Naive thymus-derived CD8-positive, alpha-beta T cell (primary cell): Measurements from ENCODE around the gene EPS8. TPM values are rescaled to one million over a fixed set of nuclear protein-coding genes. Genes with fewer than 3 reads are reported as not detected.
"Not testable (repeated sequence)": the region's sequence is repeated elsewhere in the genome, so short reads cannot be mapped to it uniquely, and the experiment has no call there.

ENCODE experiments used
- ATAC-seq, 2 donors: fragments of 150-1000 bp; cut with Tn5 transposase in 1 of 2; sonication (Bioruptor Pico), chemical (Tn5 transposase) in 1 of 2; 1 replicate in 1 of 2; 2 replicates in 1 of 2; pipeline ENCODE4 v1.10.0; 2021; ENCODE audit warnings: mild to moderate bottlenecking in 2 of 2, moderate library complexity in 2 of 2
- POLR2A ChIA-PET: fragments of 350-600 bp; sonication (Branson Sonifier 250); formaldehyde crosslinking; loops from one replicate; lab custom pipeline; 2021; ENCODE audit warnings: antibody characterized with exemption; lab: Charles Lee
- DNase-seq, 10 donors: peaks; one replicate each; pipeline versions ENCODE4 v3.0.0 to v3.0.0-alpha.2; 2020 to 2022
- H3K27ac Mint-ChIP-seq, 10 donors: one replicate each; pipeline ENCODE4 v1.8.0; 2020 to 2022; ENCODE audit warnings: mild to moderate bottlenecking in 10 of 10, mixed read lengths in 10 of 10, moderate library complexity in 4 of 10, inconsistent platforms in 1 of 10
- H3K27me3 Mint-ChIP-seq, 5 donors: one replicate each; pipeline ENCODE4 v1.8.0; 2021 to 2022; ENCODE audit warnings: mixed read lengths in 5 of 5
- H3K36me3 Mint-ChIP-seq, 3 donors: one replicate each; pipeline ENCODE4 v1.8.0; 2020 to 2022; ENCODE audit warnings: mixed read lengths in 3 of 3, mild to moderate bottlenecking in 2 of 3, inconsistent platforms in 1 of 3
- H3K4me1 Mint-ChIP-seq, 4 donors: one replicate each; pipeline ENCODE4 v1.8.0; 2021 to 2022; ENCODE audit warnings: mixed read lengths in 4 of 4
- H3K4me3 Mint-ChIP-seq, 10 donors: one replicate each; pipeline ENCODE4 v1.8.0; 2020 to 2022; ENCODE audit warnings: mild to moderate bottlenecking in 10 of 10, mixed read lengths in 10 of 10, moderate library complexity in 6 of 10, inconsistent platforms in 1 of 10
- H3K9me3 Mint-ChIP-seq, 9 donors: one replicate each; pipeline ENCODE4 v1.8.0; 2020 to 2022; ENCODE audit warnings: mixed read lengths in 9 of 9, mild to moderate bottlenecking in 3 of 9, inconsistent platforms in 1 of 9, moderate library complexity in 1 of 9
- polyA plus RNA-seq, 3 donors: library from polyadenylated mRNA; unstranded; fragments of 300-500 nt; fragmentation: Illumina TruSeq; gene quantifications; one replicate each; pipeline ENCODE4 v1.2.3, GENCODE V29; 2021
- total RNA-seq, 8 experiments: library from RNA in 2 of 8; stranded (reverse) in 2 of 8; gene quantifications; one replicate each; pipeline ENCODE4 v1.2.3 and lab custom pipeline; 2021 to 2026

Gene EPS8
- total and polyA plus RNA-seq, 5 experiments from 2014 or later, result 0.81 to 1.6 (median 1.2) TPM

DNA sequence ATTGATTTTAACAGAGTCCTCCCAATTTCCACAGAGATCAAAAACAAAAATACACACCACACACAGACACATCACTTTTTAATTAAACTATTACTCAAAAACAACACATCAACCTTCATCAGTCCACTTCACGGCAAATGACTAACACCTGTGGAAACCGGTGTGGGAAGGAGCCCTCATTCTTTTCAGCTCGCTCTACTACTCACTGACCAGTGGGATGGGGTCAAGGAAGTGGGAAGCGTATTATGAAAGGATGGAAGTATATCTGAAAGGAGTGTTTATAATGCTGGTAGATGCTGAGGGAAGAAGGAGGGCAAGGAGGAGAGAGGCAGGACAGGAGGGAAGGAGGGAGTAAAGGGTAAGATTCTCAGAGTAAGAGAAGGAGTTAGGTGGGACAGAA is 156.5 kb downstream of the EPS8 start:
- Mint-ChIP-seq H3K36me3 (no peaks in the 10 kb centered on the region), H3K4me1 (no peaks in the 10 kb centered on the region), H3K27me3 (peaks cover 0 to 5% (median 0%) of the 10 kb centered on the region in 5 donors), H3K4me3 (no peak overlapping the region), H3K27ac (no peak overlapping the region), H3K9me3 (no peaks in the 10 kb centered on the region)
- ATAC-seq (no peak), DNase-seq (no peak)
- POLR2A ChIA-PET, result no interaction called here

DNA sequence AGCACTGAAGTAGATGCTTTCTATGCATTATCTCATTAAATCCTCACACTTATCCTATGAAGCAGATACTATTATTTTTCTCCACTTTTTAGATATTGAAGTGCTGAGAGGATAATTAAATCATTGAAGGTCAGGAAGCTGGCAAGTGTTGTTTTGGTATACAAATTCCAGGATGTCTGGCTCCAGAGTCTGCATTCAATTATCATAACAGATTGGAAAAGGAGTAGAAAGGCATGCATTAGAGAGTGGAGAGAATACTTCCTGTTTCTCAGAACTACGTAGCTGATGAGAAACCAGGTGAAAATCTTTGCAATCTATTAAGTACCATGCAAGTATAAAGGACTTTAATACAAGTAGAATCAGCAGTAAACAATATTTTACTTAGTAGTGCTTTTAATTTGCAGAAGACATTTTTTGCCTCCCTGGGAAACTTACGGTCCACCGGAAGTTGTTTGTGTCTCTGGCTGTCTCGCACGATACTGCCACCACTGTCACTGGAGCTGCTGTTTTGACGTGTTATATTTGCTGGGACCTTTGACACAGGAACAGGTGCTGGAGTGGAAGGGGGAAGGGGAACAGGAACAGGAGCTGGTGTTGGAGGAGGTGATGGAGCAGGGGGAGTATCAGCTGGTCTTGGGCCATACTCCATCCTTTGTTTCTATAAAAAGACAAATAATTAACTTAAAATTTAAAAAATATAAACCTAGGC is 158.0 kb downstream of the EPS8 start:
- POLR2A ChIA-PET, result no interaction called here
- no peak overlapping the region for H3K27ac Mint-ChIP-seq
- H3K4me1 Mint-ChIP-seq, result no peaks in the 10 kb centered on the region
- ATAC-seq (no peak), DNase-seq (no peak)
- no peak overlapping the region for H3K4me3 Mint-ChIP-seq
- H3K9me3 Mint-ChIP-seq, result no peaks in the 10 kb centered on the region
- peaks cover 0 to 5% (median 0%) of the 10 kb centered on the region in 5 donors for H3K27me3 Mint-ChIP-seq
- no peaks in the 10 kb centered on the region for H3K36me3 Mint-ChIP-seq

DNA sequence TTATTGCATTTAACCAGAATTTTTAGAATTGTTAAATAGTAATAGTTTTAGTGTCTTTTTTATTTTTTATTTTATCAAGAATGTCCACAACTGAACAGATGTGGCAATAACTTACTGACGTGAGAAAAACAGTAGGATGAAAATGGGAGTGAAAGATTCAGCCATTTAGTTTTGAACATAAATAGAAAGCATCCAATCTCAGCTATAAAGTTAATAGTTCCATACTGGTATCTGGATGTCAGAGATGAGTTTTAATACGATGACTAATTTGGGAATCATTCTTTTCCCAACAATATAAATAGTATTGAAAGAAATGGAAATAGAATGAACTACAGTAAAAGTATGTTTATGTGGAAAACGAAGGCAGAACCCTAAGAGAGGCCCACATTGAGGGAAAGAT is 159.4 kb downstream of the EPS8 start:
- Mint-ChIP-seq H3K9me3 (no peaks in the 10 kb centered on the region), H3K27ac (no peak overlapping the region), H3K4me3 (no peak overlapping the region), H3K27me3 (peaks cover 0 to 8% (median 0%) of the 10 kb centered on the region in 5 donors), H3K36me3 (no peaks in the 10 kb centered on the region), H3K4me1 (no peaks in the 10 kb centered on the region)
- ATAC-seq, result no peak
- POLR2A ChIA-PET, result no interaction called here
- DNase-seq, result no peak

DNA sequence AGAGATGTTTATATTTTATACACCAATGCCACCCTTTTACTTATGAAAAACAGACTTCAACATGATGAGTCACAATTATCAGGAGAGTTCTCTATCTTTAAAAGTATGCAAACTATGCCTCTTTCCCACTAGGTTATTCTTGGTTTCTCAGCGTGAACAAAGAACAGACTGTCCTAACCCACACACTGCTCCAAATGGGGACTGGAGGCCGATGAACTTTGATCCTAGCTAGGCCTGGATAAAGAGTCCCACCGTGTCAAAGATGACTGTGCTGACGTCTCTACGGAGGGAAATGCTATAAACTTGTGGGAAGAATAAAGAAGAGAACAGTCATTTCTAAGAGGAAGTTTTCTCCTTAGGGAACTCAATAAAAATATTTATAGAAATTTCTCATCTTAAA is 160.1 kb downstream of the EPS8 start:
- no peaks in the 10 kb centered on the region for H3K36me3 Mint-ChIP-seq
- DNase-seq (no peak), ATAC-seq (no peak)

DNA sequence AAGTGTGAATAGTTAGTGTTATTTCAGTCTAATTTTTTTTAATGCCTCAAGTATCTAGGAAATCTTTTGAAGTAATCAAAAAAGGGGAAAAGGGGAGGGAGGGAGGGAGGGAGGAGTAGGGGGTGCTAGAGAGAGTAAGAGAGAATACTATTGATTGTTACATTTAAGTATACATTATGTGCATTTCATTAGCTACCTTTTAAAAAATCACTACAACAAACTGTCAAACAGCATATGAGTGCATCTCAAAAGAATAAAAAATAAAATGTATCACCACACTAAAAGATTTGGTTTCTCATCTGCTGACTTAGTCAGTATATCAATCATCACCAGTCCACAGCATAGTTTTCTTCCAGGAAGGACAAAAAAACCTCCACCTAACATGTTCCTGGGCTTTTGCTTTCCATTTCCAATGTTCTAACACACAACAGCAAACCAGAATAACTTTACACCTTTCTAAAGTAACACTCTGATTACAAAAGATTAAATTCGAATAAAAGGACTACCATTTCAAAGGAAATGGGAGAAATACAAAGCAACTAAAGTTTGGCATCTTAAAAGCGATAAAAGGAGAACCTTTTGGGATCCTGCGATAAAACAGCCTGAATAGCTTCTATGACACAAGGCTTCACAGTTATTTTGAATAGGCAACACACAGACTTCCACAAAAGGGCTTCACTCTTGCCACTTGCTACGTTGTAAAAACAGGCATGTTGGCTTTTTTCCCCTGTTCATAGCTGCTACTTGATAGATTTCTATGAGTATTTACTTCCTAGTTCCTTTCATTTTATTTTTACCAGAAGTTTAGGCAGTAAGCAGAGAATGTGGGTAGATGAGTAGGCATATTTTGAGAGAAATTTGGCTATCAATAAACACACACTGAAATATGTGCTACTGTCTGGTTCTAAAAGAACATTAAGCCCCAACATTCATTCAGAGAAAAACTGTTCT is 160.9 kb downstream of the EPS8 start:
- Mint-ChIP-seq H3K9me3 (no peaks in the 10 kb centered on the region), H3K4me3 (no peak overlapping the region), H3K27me3 (peaks cover 0 to 7% (median 0%) of the 10 kb centered on the region in 5 donors), H3K4me1 (no peaks in the 10 kb centered on the region), H3K36me3 (no peaks in the 10 kb centered on the region), H3K27ac (no peak overlapping the region)
- ATAC-seq (no peak), DNase-seq (no peak)
- POLR2A ChIA-PET, result no interaction called here

More for the DNA sequence above, 160.1 kb downstream of the EPS8 start:
- H3K4me3 Mint-ChIP-seq, result no peak overlapping the region
- H3K4me1 Mint-ChIP-seq, result no peaks in the 10 kb centered on the region
- H3K27ac Mint-ChIP-seq, result no peak overlapping the region
- H3K27me3 Mint-ChIP-seq, result peaks cover 0 to 11% (median 0%) of the 10 kb centered on the region in 5 donors
- POLR2A ChIA-PET, result no interaction called here
- H3K9me3 Mint-ChIP-seq, result no peaks in the 10 kb centered on the region

DNA sequence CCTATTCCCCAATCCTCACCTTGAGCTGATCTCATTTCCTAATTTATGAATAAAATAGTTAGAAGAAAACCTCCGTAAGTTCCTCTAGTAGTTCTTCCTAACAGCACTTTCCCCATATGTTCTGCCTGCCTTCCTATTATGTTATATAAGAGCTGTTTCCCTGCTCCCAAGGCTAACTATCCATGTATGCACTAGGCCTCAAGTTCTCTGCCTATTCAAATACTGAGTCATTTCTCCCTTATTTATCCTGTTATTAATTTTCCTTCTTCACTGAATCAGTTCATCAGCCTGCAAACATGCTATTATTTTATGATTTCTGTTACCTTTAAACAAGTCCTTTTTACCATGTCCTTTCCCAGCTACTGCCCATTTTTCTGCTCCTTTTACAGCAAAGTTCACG is 164.1 kb downstream of the EPS8 start:
- DNase-seq, result no peak
- Mint-ChIP-seq H3K4me3 (no peak overlapping the region), H3K36me3 (peaks cover 0 to 2% (median 0%) of the 10 kb centered on the region in 3 donors), H3K9me3 (no peaks in the 10 kb centered on the region), H3K27ac (no peak overlapping the region), H3K4me1 (no peaks in the 10 kb centered on the region), H3K27me3 (peaks cover 0 to 7% (median 0%) of the 10 kb centered on the region in 5 donors)
- POLR2A ChIA-PET, result no interaction called here
- ATAC-seq, result no peak

DNA sequence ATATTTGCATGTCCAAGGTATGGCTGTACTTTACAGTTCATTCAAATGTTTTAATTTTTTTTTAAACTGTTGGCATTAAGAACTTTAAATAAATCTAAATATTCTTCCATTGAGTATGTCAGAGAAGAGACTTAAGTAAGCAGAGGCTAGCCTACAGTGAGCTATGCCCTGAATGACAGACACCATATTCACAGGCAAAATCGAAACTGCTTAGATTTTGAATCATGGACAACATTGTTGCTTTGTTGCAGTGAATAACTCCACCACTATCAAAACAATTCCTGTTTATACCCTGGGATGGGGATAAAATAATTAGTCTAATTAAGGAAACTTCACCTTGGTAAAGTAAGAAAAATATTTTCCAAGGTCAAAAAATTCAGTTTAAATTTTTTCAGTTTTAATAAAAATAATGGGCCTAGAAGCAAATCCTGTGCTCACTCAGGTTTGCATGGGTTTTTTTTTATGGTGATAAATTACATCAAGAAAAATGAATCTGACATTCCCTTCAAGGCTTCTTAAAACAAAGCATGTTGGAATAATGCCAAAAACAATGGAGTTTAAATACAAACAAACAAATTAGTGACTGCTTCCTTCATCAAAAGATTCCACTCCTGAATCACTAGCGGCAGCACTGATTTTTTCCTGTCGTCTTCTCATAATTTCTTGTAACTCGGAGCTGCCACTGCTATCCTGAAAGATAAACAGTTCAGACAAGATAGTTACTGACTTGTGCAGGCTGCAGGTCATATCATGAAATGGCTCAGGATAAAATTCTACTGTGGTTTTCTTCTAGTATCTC is 168.2 kb downstream of the EPS8 start:
- Mint-ChIP-seq H3K27me3 (peaks cover 2 to 18% (median 8%) of the 10 kb centered on the region in 5 donors), H3K36me3 (peaks cover 0 to 12% (median 7%) of the 10 kb centered on the region in 3 donors), H3K4me1 (no peaks in the 10 kb centered on the region), H3K4me3 (no peak overlapping the region), H3K27ac (peak overlapping the region in 1 of 10 donors; percentile 7), H3K9me3 (peaks cover 0 to 8% (median 5%) of the 10 kb centered on the region in 9 donors)
- POLR2A ChIA-PET, result no interaction called here
- ATAC-seq (no peak), DNase-seq (no peak)

DNA sequence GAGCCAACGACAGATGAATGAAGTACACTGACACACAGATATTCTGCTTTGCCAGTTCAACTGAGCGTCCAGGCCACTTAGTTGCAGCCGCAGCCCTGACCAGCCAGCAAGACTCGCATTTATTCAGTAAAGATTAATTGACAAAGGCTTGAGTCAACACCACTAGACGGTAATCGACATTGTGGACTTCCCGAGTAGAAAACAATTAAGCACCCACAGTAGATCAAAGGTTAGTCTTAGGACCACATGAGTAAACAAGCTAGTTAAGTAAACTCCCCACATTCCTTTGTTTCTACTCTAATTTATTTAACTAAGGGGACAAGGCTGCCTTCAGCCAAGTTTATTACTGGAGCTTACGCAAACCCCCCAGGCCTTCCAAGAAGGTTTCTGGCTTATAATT is 172.7 kb downstream of the EPS8 start:
- H3K4me1 Mint-ChIP-seq, H3K27ac Mint-ChIP-seq, POLR2A ChIA-PET, H3K36me3 Mint-ChIP-seq, DNase-seq, ATAC-seq: not testable (repeated sequence)
- peaks cover 2 to 20% (median 10%) of the 10 kb centered on the region in 5 donors for H3K27me3 Mint-ChIP-seq
- H3K9me3 Mint-ChIP-seq, result peaks cover 0 to 30% (median 10%) of the 10 kb centered on the region in 9 donors
- peak overlapping the region in 1 of 10 donors; percentile 41 for H3K4me3 Mint-ChIP-seq

DNA sequence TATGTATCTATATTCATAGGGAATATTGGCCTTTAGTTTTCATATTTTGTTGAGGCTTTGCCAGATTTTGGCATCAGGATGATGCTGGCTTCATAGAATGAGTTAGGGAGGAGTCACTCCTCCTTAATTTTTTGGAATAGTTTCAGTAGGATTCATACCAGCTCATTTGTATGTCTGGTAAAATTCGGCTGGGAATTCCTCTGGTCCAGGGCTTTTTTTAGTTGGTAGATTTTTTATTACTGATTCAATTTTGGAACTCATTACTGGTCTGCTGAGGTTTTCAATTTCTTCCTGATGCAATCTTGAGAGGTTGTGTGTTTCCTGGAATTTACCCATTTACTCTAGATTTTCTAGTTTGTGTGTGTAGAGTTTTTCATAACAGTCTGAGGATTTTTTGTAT is 175.2 kb downstream of the EPS8 start:
- ATAC-seq, result no peak
- Mint-ChIP-seq H3K27me3 (peaks cover 2 to 12% (median 5%) of the 10 kb centered on the region in 5 donors), H3K27ac (no peak overlapping the region)

DNA sequence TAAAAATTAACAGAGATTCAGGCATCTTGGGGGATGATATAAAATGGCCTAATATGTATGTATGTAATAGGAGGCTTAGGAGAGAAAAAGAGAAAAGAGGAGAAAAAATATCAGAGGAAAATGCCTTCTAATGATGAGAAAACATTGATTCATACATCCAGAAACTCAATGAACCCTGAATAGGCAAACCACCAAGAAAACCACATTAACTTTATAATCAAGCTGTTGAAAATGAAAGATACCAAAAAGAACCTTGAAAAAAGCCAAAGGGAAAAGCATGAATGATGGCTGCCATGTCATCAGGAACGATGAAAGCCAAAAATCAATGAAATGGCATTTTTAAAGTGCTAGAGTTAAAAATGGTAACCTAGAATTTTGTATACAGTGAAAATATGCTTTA is 180.2 kb downstream of the EPS8 start:
- peaks cover 2 to 14% (median 3%) of the 10 kb centered on the region in 5 donors for H3K27me3 Mint-ChIP-seq
- DNase-seq, result no peak

More for the DNA sequence above, 175.2 kb downstream of the EPS8 start:
- peaks cover 0 to 7% (median 3%) of the 10 kb centered on the region in 3 donors for H3K36me3 Mint-ChIP-seq
- no peak for DNase-seq
- H3K4me1 Mint-ChIP-seq, result no peaks in the 10 kb centered on the region
- POLR2A ChIA-PET, result no interaction called here
- H3K4me3 Mint-ChIP-seq, result no peak overlapping the region
- peaks cover 0 to 30% (median 10%) of the 10 kb centered on the region in 9 donors for H3K9me3 Mint-ChIP-seq

DNA sequence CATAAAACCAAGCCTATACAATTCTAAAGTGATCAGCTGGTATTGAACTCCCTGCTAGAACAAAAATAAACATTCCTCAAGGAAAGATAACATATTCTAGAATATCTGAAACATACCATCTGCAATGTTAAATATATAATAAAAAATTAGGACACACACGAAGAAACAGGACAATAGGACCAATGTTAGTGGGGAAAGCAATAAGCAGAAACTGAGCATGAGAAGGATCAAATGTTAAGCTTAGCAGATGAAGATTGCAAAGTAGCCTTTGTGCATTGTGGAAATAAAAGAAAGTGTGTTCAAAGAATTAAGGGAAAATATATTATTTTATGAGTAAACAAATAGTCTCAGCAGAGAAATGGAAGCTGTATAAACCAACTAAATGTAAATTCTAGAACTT is 180.8 kb downstream of the EPS8 start:
- Mint-ChIP-seq H3K27ac (no peak overlapping the region), H3K4me3 (no peak overlapping the region), H3K9me3 (peaks cover 0 to 6% (median 2%) of the 10 kb centered on the region in 9 donors), H3K36me3 (no peaks in the 10 kb centered on the region), H3K4me1 (peaks cover 0 to 2% (median 0%) of the 10 kb centered on the region in 4 donors), H3K27me3 (peaks cover 2 to 15% (median 3%) of the 10 kb centered on the region in 5 donors)
- ATAC-seq (no peak), DNase-seq (no peak)
- POLR2A ChIA-PET, result no interaction called here

More for the DNA sequence above, 180.2 kb downstream of the EPS8 start:
- Mint-ChIP-seq H3K4me3 (no peak overlapping the region), H3K4me1 (peaks cover 0 to 2% (median 0%) of the 10 kb centered on the region in 4 donors), H3K9me3 (peaks cover 0 to 10% (median 2%) of the 10 kb centered on the region in 9 donors), H3K27ac (no peak overlapping the region), H3K36me3 (no peaks in the 10 kb centered on the region)
- no peak for ATAC-seq
- POLR2A ChIA-PET, result no interaction called here

DNA sequence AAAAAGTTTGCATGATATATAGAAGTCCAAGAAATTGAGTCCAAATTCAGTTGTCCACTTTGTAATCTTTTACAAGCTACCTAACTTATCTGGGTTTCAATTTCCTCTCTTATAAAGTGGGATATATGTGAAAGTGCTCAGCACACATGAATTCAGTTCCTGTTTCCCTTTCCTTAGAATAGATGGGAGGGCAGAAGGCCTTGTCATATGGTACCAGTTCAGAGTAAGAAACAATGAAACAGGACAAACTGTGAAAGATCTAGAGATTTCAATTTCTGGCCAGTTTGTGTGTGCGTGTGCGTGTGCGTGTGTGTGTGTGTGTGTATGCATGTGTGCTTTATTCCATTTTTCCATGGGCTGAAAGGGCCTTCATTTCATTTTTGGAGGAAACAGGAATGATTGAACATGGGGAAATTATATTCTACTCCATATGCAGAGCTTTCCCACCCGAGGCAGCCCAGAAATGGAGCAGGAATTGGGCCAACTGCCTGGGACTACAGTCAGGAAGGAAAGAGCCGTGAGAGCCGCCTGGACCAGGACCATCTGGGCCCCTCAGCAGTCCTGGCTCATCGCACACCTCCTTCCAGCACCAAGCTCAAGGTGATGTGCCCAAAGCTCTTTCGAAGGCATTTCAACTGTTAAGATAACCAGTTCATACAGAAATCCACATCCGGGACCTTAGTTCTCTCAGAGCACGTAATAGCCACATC is 183.2 kb downstream of the EPS8 start:
- Mint-ChIP-seq H3K36me3 (no peaks in the 10 kb centered on the region), H3K9me3 (no peaks in the 10 kb centered on the region), H3K27me3 (peaks cover 2 to 24% (median 9%) of the 10 kb centered on the region in 5 donors), H3K27ac (no peak overlapping the region), H3K4me3 (no peak overlapping the region), H3K4me1 (peaks cover 0 to 2% (median 0%) of the 10 kb centered on the region in 4 donors)
- ATAC-seq (no peak), DNase-seq (no peak)
- POLR2A ChIA-PET, result no interaction called here
